Measurements from ENCODE around the gene TOP3A. TPM values are rescaled to one million over a fixed set of nuclear protein-coding genes. Genes with fewer than 3 reads are reported as not detected.

Gene TOP3A
- total RNA-seq, 3 donors from 2014 or later (not counting 1 experiment from before 2014, with no cell fraction given), result 38.1 to 59.7 (median 53.2) TPM

DNA sequence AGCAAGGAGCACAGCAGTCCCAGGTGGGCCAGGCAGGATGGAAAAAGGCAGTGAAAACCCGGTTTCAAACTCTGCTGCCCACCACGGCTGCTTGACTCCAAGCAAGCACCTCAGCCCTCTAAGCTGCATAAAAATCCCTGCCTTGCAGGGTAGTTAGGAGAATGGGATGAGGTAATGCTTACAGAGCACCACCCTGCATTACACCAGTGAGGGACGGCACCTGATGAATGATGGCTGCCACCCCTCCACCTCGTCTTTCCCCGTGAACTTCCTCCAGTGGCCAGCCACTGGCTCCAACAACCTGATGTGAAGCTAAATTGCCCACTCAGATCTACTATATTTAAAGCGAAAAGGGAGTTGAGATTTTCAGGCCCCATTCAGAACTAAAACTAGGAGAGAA lies 33.0 kb downstream of the TOP3A start:
- WGBS (ENCODE audit: insufficient coverage), result 93% methylated on average over 6 of the region's 6 CpGs
- no peak overlapping the region for H3K27ac ChIP-seq (ENCODE audit: low read length)
- no peak overlapping the region for H3K27ac Mint-ChIP-seq

DNA sequence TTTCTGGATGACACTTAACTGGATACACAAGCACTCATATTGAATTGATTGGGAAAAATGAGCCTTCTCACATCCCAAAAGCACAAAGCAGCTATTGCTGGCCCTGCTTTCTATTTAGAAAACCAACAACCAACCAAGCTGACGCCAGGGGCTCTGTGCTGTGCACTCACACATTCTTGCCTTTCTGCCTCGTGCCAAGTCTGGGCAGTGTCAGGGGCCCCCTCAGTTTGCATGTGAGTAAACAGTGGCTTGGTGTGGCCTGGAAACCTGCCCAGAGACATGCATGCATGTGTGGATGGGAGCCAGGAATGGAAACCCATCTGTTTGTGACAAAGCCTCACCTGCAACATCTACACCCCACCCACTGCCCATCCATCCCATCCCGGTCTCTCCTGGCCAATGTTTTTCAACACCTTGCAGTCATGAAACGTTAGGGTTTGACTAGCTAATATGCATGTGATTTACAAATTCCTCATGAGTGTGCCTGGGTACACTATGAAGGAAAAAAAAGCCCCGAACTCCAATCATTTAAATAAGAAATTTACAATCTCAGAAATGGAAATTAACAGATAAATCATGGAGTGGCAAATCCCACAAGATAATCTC lies 33.9 kb downstream of the TOP3A start:
- Histone ChIP-seq H3K9me3 (ENCODE audit: control insufficient read depth, insufficient read depth, low read length) (no peaks in the 10 kb centered on the region), H3K27ac (ENCODE audit: low read length) (no peak overlapping the region), H3K36me3 (ENCODE audit: control insufficient read depth, insufficient read depth, low read length) (peaks cover 73% of the 10 kb centered on the region), H3K4me1 (ENCODE audit: control insufficient read depth, insufficient read depth, low read length) (no peaks in the 10 kb centered on the region), H3K4me3 (ENCODE audit: low read length) (no peak overlapping the region), H3K27me3 (ENCODE audit: control insufficient read depth, insufficient read depth, low read length) (no peaks in the 10 kb centered on the region)
- Mint-ChIP-seq H3K4me1 (no peaks in the 10 kb centered on the region), H3K9me3 (no peaks in the 10 kb centered on the region), H3K27ac (no peak overlapping the region), H3K27me3 (ENCODE audit: low read depth in 2 of 2) (no peaks in the 10 kb centered on the region), H3K4me3 (no peak overlapping the region), H3K36me3 (no peaks in the 10 kb centered on the region)
- intact Hi-C loops (cut with micrococcal nuclease), result no loop called here
- DNase-seq (no peak), ATAC-seq (no peak)
- no peak for TF ChIP-seq CTCF (IDR thresholded peaks at IDR 0.05)
- whole genome bisulfite sequencing (ENCODE audit: insufficient coverage), result 94% methylated on average over 5 of the region's 5 CpGs

More for the DNA sequence above, 33.0 kb downstream of the TOP3A start:
- Histone ChIP-seq H3K4me3 (ENCODE audit: low read length) (no peak overlapping the region), H3K4me1 (ENCODE audit: control insufficient read depth, insufficient read depth, low read length) (no peaks in the 10 kb centered on the region), H3K27me3 (ENCODE audit: control insufficient read depth, insufficient read depth, low read length) (no peaks in the 10 kb centered on the region), H3K36me3 (ENCODE audit: control insufficient read depth, insufficient read depth, low read length) (peaks cover 69% of the 10 kb centered on the region), H3K9me3 (ENCODE audit: control insufficient read depth, insufficient read depth, low read length) (no peaks in the 10 kb centered on the region)
- no peak for DNase-seq
- Mint-ChIP-seq H3K4me1 (no peaks in the 10 kb centered on the region), H3K9me3 (no peaks in the 10 kb centered on the region), H3K27me3 (ENCODE audit: low read depth in 2 of 2) (no peaks in the 10 kb centered on the region), H3K4me3 (no peak overlapping the region), H3K36me3 (no peaks in the 10 kb centered on the region)
- no peak for TF ChIP-seq CTCF (IDR thresholded peaks at IDR 0.05)
- ATAC-seq, result no peak
- intact Hi-C loops (cut with micrococcal nuclease), result no loop called here

DNA sequence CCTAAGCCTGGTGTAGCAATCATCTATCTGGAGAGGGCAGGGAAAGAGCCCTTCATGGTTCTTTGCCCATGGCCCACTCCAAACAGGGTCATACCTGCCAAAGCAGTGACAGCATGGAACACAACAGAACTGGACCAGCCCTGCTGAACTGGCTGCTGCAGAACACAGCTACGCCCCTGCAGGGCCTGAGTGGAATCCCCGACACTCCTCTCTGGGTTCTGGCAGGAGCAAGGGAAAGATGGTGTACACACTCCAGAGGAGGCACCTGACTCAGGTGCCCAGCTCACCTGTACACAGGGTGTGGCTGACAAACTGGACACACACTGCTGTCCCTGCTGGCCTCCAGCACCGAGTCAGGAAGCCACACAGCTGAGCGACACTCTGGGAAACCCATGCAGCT lies 34.5 kb downstream of the TOP3A start:
- intact Hi-C loops (cut with micrococcal nuclease), result no loop called here
- H3K27me3 ChIP-seq (ENCODE audit: control insufficient read depth, insufficient read depth, low read length), result no peaks in the 10 kb centered on the region
- Mint-ChIP-seq H3K27me3 (ENCODE audit: low read depth in 2 of 2) (no peaks in the 10 kb centered on the region), H3K4me1 (no peaks in the 10 kb centered on the region), H3K27ac (no peak overlapping the region), H3K9me3 (no peaks in the 10 kb centered on the region), H3K36me3 (no peaks in the 10 kb centered on the region), H3K4me3 (no peak overlapping the region)
- TF ChIP-seq CTCF (IDR thresholded peaks at IDR 0.05), result no peak
- no peak overlapping the region for H3K27ac ChIP-seq (ENCODE audit: low read length)
- H3K4me3 ChIP-seq (ENCODE audit: low read length), result no peak overlapping the region
- DNase-seq (no peak), ATAC-seq (no peak)
- no peaks in the 10 kb centered on the region for H3K9me3 ChIP-seq (ENCODE audit: control insufficient read depth, insufficient read depth, low read length)
- peaks cover 69% of the 10 kb centered on the region for H3K36me3 ChIP-seq (ENCODE audit: control insufficient read depth, insufficient read depth, low read length)
- WGBS (ENCODE audit: insufficient coverage), result 99% methylated on average over 4 of the region's 4 CpGs
- no peaks in the 10 kb centered on the region for H3K4me1 ChIP-seq (ENCODE audit: control insufficient read depth, insufficient read depth, low read length)

GRCh38 chr17:18278867-18279266 lies 35.9 kb downstream of the TOP3A start:
- peaks cover 66% of the 10 kb centered on the region for H3K36me3 ChIP-seq (ENCODE audit: control insufficient read depth, insufficient read depth, low read length)
- H3K27ac ChIP-seq (ENCODE audit: low read length), result no peak overlapping the region
- no peak overlapping the region for H3K27ac Mint-ChIP-seq
- no peaks in the 10 kb centered on the region for H3K4me1 ChIP-seq (ENCODE audit: control insufficient read depth, insufficient read depth, low read length)
- no peak for TF ChIP-seq CTCF (IDR thresholded peaks at IDR 0.05)
- no peak for DNase-seq
- no peaks in the 10 kb centered on the region for H3K36me3 Mint-ChIP-seq
- H3K9me3 Mint-ChIP-seq, result no peaks in the 10 kb centered on the region
- no peak for ATAC-seq
- intact Hi-C loops (cut with micrococcal nuclease), result no loop called here
- no peaks in the 10 kb centered on the region for H3K4me1 Mint-ChIP-seq
- no peaks in the 10 kb centered on the region for H3K27me3 Mint-ChIP-seq (ENCODE audit: low read depth in 2 of 2)
- no peak overlapping the region for H3K4me3 Mint-ChIP-seq
- no peak overlapping the region for H3K4me3 ChIP-seq (ENCODE audit: low read length)
- 92% methylated on average over 3 of the region's 3 CpGs for WGBS (ENCODE audit: insufficient coverage)
- no peaks in the 10 kb centered on the region for H3K27me3 ChIP-seq (ENCODE audit: control insufficient read depth, insufficient read depth, low read length)
- H3K9me3 ChIP-seq (ENCODE audit: control insufficient read depth, insufficient read depth, low read length), result no peaks in the 10 kb centered on the region

All from natural killer cell (primary cell).